HepG2 (cell line): ENCODE measurements around the gene RAB42. TPM values are rescaled to one million over a fixed set of nuclear protein-coding genes. Genes with fewer than 3 reads are reported as not detected.

Source experiments
- FOXO1 ChIP-seq: sonication (generic); formaldehyde crosslinking; IDR thresholded peaks from 2 replicates; pipeline ENCODE4 v1.4.0; 2020; ENCODE audit warnings: missing genetic modification reagents
- HMG20A ChIP-seq: IDR thresholded peaks from 2 replicates; pipeline ENCODE4 v1.6.1; 2016; ENCODE audit warnings: borderline replicate concordance
- MED1 ChIP-seq: sonication (generic); formaldehyde crosslinking; IDR thresholded peaks from 2 replicates; pipeline ENCODE4 v1.4.0; 2020; ENCODE audit warnings: missing genetic modification reagents
- POLR2A ChIP-seq, 2 experiments: IDR thresholded peaks; 2 replicates each; pipeline ENCODE4 v1.6.1; 2011; ENCODE audit warnings: low read depth in 2 of 2, low read length in 2 of 2, mild to moderate bottlenecking in 1 of 2, moderate library complexity in 1 of 2; ENCODE audit not compliant: insufficient read depth in 1 of 2
- SOX5 ChIP-seq: IDR thresholded peaks from 2 replicates; pipeline ENCODE4 v1.6.1; 2016; ENCODE audit warnings: borderline replicate concordance
- ZBED4 ChIP-seq: sonication (generic); formaldehyde crosslinking; IDR thresholded peaks from 2 replicates; pipeline ENCODE4 v1.4.0; 2020; ENCODE audit warnings: missing genetic modification reagents, borderline replicate concordance
- polyA plus RNA-seq, 8 experiments: library from polyadenylated mRNA; depleted of rRNA in 3 of 8; stranded (reverse) in 7 of 8; unstranded in 1 of 8; fragments of >200 nt; fragmentation: Illumina TruSeq in 4 of 8; extraction: Trizol in 4 of 8; gene quantifications; 2 replicates each; pipeline versions ENCODE4 v1.2.1 to v1.2.3, GENCODE V29; 2011 to 2016; ENCODE audit warnings: low read depth in 4 of 8, missing spikeins in 1 of 8, mixed read lengths in 1 of 8; ENCODE audit not compliant: insufficient read depth in 1 of 8
- total RNA-seq, 5 experiments: library from RNA; depleted of rRNA; stranded (reverse); fragments of >200 nt; fragmentation: Illumina TruSeq; extraction: Trizol; gene quantifications; 2 replicates each; pipeline ENCODE4 v1.2.3, GENCODE V29; 2016; ENCODE audit warnings: low read depth in 1 of 5
- TF ChIP-seq, protein P1 (sequence below): sonication (generic); formaldehyde crosslinking; IDR thresholded peaks from 2 replicates; pipeline ENCODE4 v1.4.0; 2020; ENCODE audit warnings: missing genetic modification reagents, mild to moderate bottlenecking, borderline replicate concordance

RAB42 gene
- total and polyA plus RNA-seq, 2 of the 13 experiments (the other 11 are each of a cell fraction or from before 2014, with no cell fraction given): 10.4 to 166 TPM

- TF ChIP-seq, protein P1, sequence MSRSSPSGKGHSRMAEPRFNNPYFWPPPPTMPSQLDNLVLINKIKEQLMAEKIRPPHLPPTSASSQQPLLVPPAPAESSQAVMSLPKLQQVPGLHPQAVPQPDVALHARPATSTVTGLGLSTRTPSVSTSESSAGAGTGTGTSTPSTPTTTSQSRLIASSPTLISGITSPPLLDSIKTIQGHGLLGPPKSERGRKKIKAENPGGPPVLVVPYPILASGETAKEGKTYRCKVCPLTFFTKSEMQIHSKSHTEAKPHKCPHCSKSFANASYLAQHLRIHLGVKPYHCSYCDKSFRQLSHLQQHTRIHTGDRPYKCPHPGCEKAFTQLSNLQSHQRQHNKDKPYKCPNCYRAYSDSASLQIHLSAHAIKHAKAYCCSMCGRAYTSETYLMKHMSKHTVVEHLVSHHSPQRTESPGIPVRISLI (CRISPR knock-in tag): peak; percentile 48
- peak; percentile 14; the same call in 1 of the 2 replicates for TF ChIP-seq HMG20A
- peak; percentile 81; the same call in 1 of the 2 replicates for TF ChIP-seq ZBED4 (CRISPR knock-in tag)
- TF ChIP-seq SOX5: peak; percentile 77; the same call in 1 of the 2 replicates
- TF ChIP-seq POLR2A (IDR thresholded peaks at IDR 0.05; ENCODE audit: insufficient read depth in 1 of 2, low read depth in 2 of 2, low read length in 2 of 2): 0 out of 4 replicates have a peak, but pooled peaks of 1 of the 2 experiments have one; percentile 28
- peak; percentile 52; the same call in 1 of the 2 replicates for TF ChIP-seq FOXO1 (CRISPR knock-in tag)
- peak; percentile 96 for TF ChIP-seq MED1 (CRISPR knock-in tag)
Measured at GRCh38 chr1:28586585-28587391, 5.3 kb upstream of the RAB42 start (continued).
